HG03135 (cell line): Measurements from ENCODE around the gene SYT12.
"Not testable (repeated sequence)": the region's sequence is repeated elsewhere in the genome, so short reads cannot be mapped to it uniquely, and the experiment has no call there.

Experiments
- ATAC-seq: cut with Tn5 transposase; IDR thresholded peaks from one replicate; pipeline ENCODE4 v1.9.1; 2021; ENCODE audit warnings: mild to moderate bottlenecking, moderate library complexity; ENCODE audit not compliant: unreplicated experiment

The SYT12 gene

GRCh38 chr11:66996609-66997273 lies 26.2 kb upstream of the SYT12 start:
- no peak for ATAC-seq

- no peak for ATAC-seq
Observed at GRCh38 chr11:66999555-66999954, 23.4 kb upstream of the SYT12 start.

GRCh38 chr11:67001332-67001731 lies 21.6 kb upstream of the SYT12 start:
- no peak for ATAC-seq

- ATAC-seq: no peak
Observed at GRCh38 chr11:67002297-67002913, 20.5 kb upstream of the SYT12 start.

GRCh38 chr11:67002921-67003411 lies 20.0 kb upstream of the SYT12 start:
- ATAC-seq: no peak

- not testable (repeated sequence) for ATAC-seq
Observed at GRCh38 chr11:67005200-67005599, 17.7 kb upstream of the SYT12 start.

GRCh38 chr11:67006029-67006884 lies 16.7 kb upstream of the SYT12 start:
- no peak for ATAC-seq

- no peak for ATAC-seq
Observed at GRCh38 chr11:67007126-67007525, 15.8 kb upstream of the SYT12 start.

GRCh38 chr11:67010296-67010905 lies 12.5 kb upstream of the SYT12 start:
- ATAC-seq: no peak

- ATAC-seq: no peak
Observed at GRCh38 chr11:67013511-67014045, 9.4 kb upstream of the SYT12 start.

- ATAC-seq: no peak
Observed at GRCh38 chr11:67014343-67014742, 8.6 kb upstream of the SYT12 start.

GRCh38 chr11:67015048-67015447 lies 7.9 kb upstream of the SYT12 start:
- no peak for ATAC-seq

GRCh38 chr11:67016550-67016949 lies 6.4 kb upstream of the SYT12 start:
- no peak for ATAC-seq

- ATAC-seq: no peak
Observed at GRCh38 chr11:67020949-67021348, 2.0 kb upstream of the SYT12 start.

- ATAC-seq: no peak
Observed at GRCh38 chr11:67022341-67022933, 497 bp upstream of the SYT12 start.

- ATAC-seq: no peak
Observed at GRCh38 chr11:67023957-67024353, 1.0 kb downstream of the SYT12 start.

GRCh38 chr11:67024410-67024809 lies 1.5 kb downstream of the SYT12 start:
- ATAC-seq: no peak

- ATAC-seq: no peak
Observed at GRCh38 chr11:67024966-67025365, 2.0 kb downstream of the SYT12 start.

GRCh38 chr11:67025750-67026149 lies 2.8 kb downstream of the SYT12 start:
- no peak for ATAC-seq

GRCh38 chr11:67026941-67027340 lies 4.0 kb downstream of the SYT12 start:
- ATAC-seq: no peak

GRCh38 chr11:67027483-67027930 lies 4.6 kb downstream of the SYT12 start:
- ATAC-seq: no peak
